Stomach (tissue), 9 donors: ENCODE measurements around the gene MTRFR. TPM values are rescaled to one million over a fixed set of nuclear protein-coding genes. Genes with fewer than 3 reads are reported as not detected.

Source experiments
- DNase-seq, 2 donors: peaks; one replicate each; pipeline versions ENCODE4 v3.0.0 to v3.0.0-alpha.2; 2013 to 2019
- H3K27ac ChIP-seq, 5 donors: fragments of 200-600 bp in 4 of 5; sonication (generic) in 4 of 5; one replicate each; pipeline ENCODE4 v1.5.1; 2013 to 2019; ENCODE audit warnings: mild to moderate bottlenecking in 1 of 5, moderate library complexity in 1 of 5
- H3K27me3 ChIP-seq, 3 donors: fragments of 200-600 bp; sonication (generic); one replicate each; pipeline ENCODE4 v1.5.1; 2017 to 2019; ENCODE audit warnings: mixed run types in 1 of 3
- H3K36me3 ChIP-seq, 4 donors: fragments of 200-600 bp; sonication (generic); 1 replicate in 3 of 4; 2 replicates in 1 of 4; pipeline ENCODE4 v1.5.1; 2016 to 2019
- H3K4me1 ChIP-seq, 4 donors: fragments of 200-600 bp; sonication (generic); one replicate each; pipeline ENCODE4 v1.5.1; 2016 to 2019
- H3K4me3 ChIP-seq, 4 donors: fragments of 200-600 bp; sonication (generic) in 3 of 4; one replicate each; pipeline ENCODE4 v1.5.1; 2016 to 2019; ENCODE audit warnings: mild to moderate bottlenecking in 1 of 4
- H3K9me3 ChIP-seq, 4 donors: fragments of 200-600 bp; sonication (generic); one replicate each; pipeline ENCODE4 v1.5.1; 2016 to 2019
- EP300 ChIP-seq: sonication (generic); formaldehyde crosslinking; IDR thresholded peaks from one replicate; pipeline ENCODE4 v1.6.1; 2017; ENCODE audit warnings: antibody characterized with exemption
- POLR2A ChIP-seq, 4 donors: fragments of 450-650 bp; IDR thresholded peaks; one replicate each; pipeline ENCODE4 v1.6.1; 2016; ENCODE audit warnings: antibody characterized with exemption in 4 of 4, control low read depth in 2 of 4, mild to moderate bottlenecking in 1 of 4, moderate library complexity in 1 of 4
- POLR2AphosphoS5 ChIP-seq, 3 donors: sonication (generic); formaldehyde crosslinking; IDR thresholded peaks; one replicate each; pipeline ENCODE4 v1.6.1; 2016; ENCODE audit warnings: antibody characterized with exemption in 3 of 3
- WGBS, 5 donors: extraction: QIAGEN DNeasy Blood & Tissue Kit in 3 of 5; methylation state at CpG; one replicate each; pipeline versions ENCODE4 v1.1.5 to v1.1.7; 2013 to 2018; 5-methylcytosine and 5-hydroxymethylcytosine counted together
- intact Hi-C: fragments of 100-400 bp; cut with DNase I; formaldehyde crosslinking; loops from one replicate; pipeline ENCODE4 v1.15.1; 2023; ENCODE audit warnings: low total_unique reads
- polyA plus RNA-seq, 3 donors: library from polyadenylated mRNA; stranded (reverse); fragments of 200-250 nt; gene quantifications; one replicate each; pipeline ENCODE4 v1.2.3, GENCODE V29; 2013
- total RNA-seq, 5 donors: library from RNA; depleted of rRNA; stranded (reverse); fragments of >200 nt; gene quantifications; one replicate each; pipeline versions ENCODE4 v1.1.0 to v1.2.3, GENCODE V29; 2014 to 2016
- TF ChIP-seq, protein P1 (sequence below), 7 experiments: fragments of 450-650 bp in 4 of 7; fragments of 200-600 bp in 3 of 7; sonication (generic) in 3 of 7; IDR thresholded peaks; one replicate each; pipeline ENCODE4 v1.5.1; 2016 to 2019; ENCODE audit warnings: antibody characterized with exemption in 7 of 7, control low read depth in 2 of 7, mild to moderate bottlenecking in 1 of 7
- donor health status: healthy with polysubstance abuse.
- donor health status: Bipolar disorder and iron deficiency.
- donor health status: healthy.

Gene MTRFR
- total and polyA plus RNA-seq, 8 donors: 3.1 to 20.0 (median 9.7) TPM; not detected in 1

DNA sequence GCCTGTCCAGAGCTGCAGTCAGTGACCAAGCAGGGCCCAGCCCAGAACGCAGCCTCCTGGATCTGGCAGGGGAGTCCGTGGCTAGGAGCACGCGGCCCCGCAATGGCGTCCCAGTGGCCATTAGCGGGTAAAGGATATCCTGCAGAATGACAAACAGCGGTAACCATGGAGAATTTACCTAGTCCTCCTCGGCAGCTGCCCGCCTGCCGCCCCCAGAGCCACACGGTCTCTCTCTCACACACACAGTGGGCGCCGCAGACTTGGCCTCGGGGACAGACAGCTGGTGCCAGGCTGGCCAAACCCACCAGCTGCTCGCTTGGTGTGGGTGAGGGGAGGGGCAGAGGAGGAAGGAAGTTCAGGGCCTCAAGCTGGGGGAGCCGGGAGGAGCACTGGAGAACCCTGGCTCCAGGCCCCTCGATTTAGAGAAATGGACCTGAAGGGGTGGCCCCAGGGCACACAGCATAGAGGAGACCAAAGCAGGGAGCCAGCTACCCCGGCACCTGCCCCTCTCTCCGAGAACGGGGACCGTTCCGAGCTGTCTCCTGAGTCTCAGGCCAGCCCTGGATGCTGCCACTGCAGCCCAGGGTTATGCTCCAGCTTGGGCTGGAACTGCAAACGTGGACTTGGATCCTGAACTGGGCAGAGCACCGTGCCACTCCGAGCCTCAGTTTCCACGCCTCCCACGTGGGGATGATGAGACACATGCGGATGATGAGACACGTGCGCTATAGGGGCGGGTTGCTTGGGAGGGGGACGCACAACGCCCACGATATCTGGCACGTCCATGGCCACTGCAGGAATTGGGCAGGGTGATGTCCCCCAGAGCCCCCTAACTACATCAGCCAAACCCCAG lies 35.0 kb downstream of the MTRFR start:
- no peaks in the 10 kb centered on the region for H3K9me3 ChIP-seq
- no peaks in the 10 kb centered on the region for H3K27me3 ChIP-seq
- peak overlapping the region in 2 of 4 donors; percentile 8 to 77 for H3K4me3 ChIP-seq
- TF ChIP-seq EP300 (no peak), POLR2A (IDR thresholded peaks at IDR 0.05) (no peak), POLR2AphosphoS5 (IDR thresholded peaks at IDR 0.05) (peak in 1 of 3 donors; percentile 9)
- TF ChIP-seq, protein P1, sequence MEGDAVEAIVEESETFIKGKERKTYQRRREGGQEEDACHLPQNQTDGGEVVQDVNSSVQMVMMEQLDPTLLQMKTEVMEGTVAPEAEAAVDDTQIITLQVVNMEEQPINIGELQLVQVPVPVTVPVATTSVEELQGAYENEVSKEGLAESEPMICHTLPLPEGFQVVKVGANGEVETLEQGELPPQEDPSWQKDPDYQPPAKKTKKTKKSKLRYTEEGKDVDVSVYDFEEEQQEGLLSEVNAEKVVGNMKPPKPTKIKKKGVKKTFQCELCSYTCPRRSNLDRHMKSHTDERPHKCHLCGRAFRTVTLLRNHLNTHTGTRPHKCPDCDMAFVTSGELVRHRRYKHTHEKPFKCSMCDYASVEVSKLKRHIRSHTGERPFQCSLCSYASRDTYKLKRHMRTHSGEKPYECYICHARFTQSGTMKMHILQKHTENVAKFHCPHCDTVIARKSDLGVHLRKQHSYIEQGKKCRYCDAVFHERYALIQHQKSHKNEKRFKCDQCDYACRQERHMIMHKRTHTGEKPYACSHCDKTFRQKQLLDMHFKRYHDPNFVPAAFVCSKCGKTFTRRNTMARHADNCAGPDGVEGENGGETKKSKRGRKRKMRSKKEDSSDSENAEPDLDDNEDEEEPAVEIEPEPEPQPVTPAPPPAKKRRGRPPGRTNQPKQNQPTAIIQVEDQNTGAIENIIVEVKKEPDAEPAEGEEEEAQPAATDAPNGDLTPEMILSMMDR (IDR thresholded peaks at IDR 0.05): no peak
- intact Hi-C loops: no loop called here
- peaks cover 27 to 50% (median 36%) of the 10 kb centered on the region in 4 donors for H3K4me1 ChIP-seq
- WGBS, 5 donors: 52 to 69% (median 59%) methylated on average over 26 to 36 of the region's 36 CpGs
- peak in 1 of 2 donors; percentile 79 for DNase-seq
- peaks cover 25 to 46% (median 41%) of the 10 kb centered on the region in 4 donors for H3K36me3 ChIP-seq
- H3K27ac ChIP-seq: peak overlapping the region; percentile 18 to 90 (median 82)

DNA sequence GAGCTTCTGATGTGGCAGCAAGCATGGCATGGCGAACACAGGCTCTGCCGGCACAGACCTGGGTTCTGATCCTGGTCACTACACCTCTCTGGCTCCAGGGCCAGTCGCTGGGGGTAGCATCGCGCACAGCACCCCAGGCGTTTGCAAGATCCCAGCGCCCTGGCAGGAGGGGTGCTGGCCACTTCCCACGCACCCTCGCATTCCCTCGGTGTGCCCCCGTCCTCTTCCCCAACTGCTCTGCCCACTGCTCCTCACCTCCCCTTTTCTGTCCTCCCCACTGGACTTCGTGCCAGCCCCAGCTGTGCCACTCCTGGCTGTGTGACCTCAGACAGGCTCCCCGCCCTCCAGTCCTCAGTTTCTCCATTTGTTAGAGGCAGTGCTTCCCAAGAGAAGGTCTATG lies 35.6 kb downstream of the MTRFR start:
- no peak for TF ChIP-seq EP300
- TF ChIP-seq POLR2AphosphoS5 (IDR thresholded peaks at IDR 0.05): no peak
- TF ChIP-seq, protein P1 (IDR thresholded peaks at IDR 0.05): no peak
- no peak for TF ChIP-seq POLR2A (IDR thresholded peaks at IDR 0.05)
- H3K36me3 ChIP-seq: peaks cover 19 to 39% (median 34%) of the 10 kb centered on the region in 4 donors

DNA sequence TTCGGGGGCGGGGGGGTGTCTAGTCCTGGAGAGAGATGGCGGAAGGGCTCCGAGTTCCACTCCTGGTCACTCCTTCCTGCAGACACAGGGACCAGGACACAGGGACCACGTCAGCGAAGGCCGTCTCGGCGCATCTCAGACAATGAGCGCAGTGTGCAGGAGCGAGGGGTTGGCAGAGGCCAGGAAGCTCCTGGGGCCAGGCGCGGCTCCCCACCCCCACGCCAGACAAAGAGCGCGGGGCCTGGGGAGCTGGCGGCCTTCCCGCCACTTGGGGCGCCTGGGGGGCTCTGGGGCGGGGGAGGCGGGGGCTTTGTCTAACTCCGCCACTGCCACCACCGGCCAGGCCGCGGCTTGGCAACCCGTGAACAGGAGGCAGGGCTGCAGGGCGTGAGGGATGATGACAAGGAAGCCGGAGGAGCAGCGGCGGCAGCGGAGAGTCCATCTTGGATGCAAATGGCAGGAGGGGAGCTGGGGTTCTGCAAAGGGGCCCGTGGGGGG lies 36.2 kb downstream of the MTRFR start:
- H3K27ac ChIP-seq: peak overlapping the region; percentile 48 to 90 (median 82)
- peak overlapping the region; percentile 66 to 91 (median 82) for H3K4me3 ChIP-seq
- peaks cover 27 to 50% (median 36%) of the 10 kb centered on the region in 4 donors for H3K4me1 ChIP-seq
- no peak for TF ChIP-seq EP300
- no peak for TF ChIP-seq POLR2A (IDR thresholded peaks at IDR 0.05)
- TF ChIP-seq, protein P1 (IDR thresholded peaks at IDR 0.05): no peak
- no peak for TF ChIP-seq POLR2AphosphoS5 (IDR thresholded peaks at IDR 0.05)
- 5 to 10% (median 7%) methylated on average over 25 to 32 of the region's 32 CpGs for WGBS, 5 donors
- H3K36me3 ChIP-seq: peaks cover 17 to 33% (median 28%) of the 10 kb centered on the region in 4 donors
- no peaks in the 10 kb centered on the region for H3K9me3 ChIP-seq
- DNase-seq: peak; percentile 64 to 91
- H3K27me3 ChIP-seq: no peaks in the 10 kb centered on the region
- intact Hi-C loops: no loop called here

More for the DNA sequence above, 35.6 kb downstream of the MTRFR start:
- WGBS, 5 donors: 76 to 81% (median 79%) methylated on average over 13 of the region's 13 CpGs
- H3K4me3 ChIP-seq: peak overlapping the region in 3 of 4 donors; percentile 66 to 91 (median 77)
- DNase-seq: peak in 1 of 2 donors; percentile 28
- intact Hi-C loops: no loop called here
- H3K9me3 ChIP-seq: no peaks in the 10 kb centered on the region
- peak overlapping the region; percentile 18 to 90 (median 82) for H3K27ac ChIP-seq
- H3K4me1 ChIP-seq: peaks cover 27 to 50% (median 36%) of the 10 kb centered on the region in 4 donors
- no peaks in the 10 kb centered on the region for H3K27me3 ChIP-seq

DNA sequence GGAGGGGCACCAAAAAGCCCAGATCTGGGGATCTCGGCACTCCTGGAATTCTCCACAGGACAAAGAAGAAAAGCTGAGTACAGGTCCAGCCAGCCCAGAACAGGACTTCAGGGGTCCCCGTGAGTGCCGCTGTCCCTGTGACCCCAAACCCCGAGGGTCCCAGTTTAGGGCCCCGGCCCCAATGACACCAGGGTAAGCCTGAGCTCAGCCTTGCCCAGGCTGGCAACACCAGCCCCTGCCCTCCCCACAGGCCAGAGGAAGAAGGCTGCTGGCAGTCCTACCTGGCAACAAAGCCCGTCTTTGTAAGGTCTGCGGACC lies 36.6 kb downstream of the MTRFR start:
- 0 to 4% (median 2%) methylated on average over 7 of the region's 7 CpGs for WGBS, 5 donors
- intact Hi-C loops: no loop called here
- Histone ChIP-seq H3K9me3 (no peaks in the 10 kb centered on the region), H3K27me3 (no peaks in the 10 kb centered on the region), H3K36me3 (peaks cover 14 to 29% (median 24%) of the 10 kb centered on the region in 4 donors), H3K4me1 (peaks cover 27 to 50% (median 36%) of the 10 kb centered on the region in 4 donors), H3K27ac (peak overlapping the region; percentile 5 to 90 (median 82)), H3K4me3 (peak overlapping the region; percentile 66 to 91 (median 82))
- no peak for TF ChIP-seq POLR2A (IDR thresholded peaks at IDR 0.05)
- TF ChIP-seq EP300: no peak
- TF ChIP-seq, protein P1 (IDR thresholded peaks at IDR 0.05): no peak
- TF ChIP-seq POLR2AphosphoS5 (IDR thresholded peaks at IDR 0.05): no peak
- no peak for DNase-seq
